GM12878 (cell line): Measurements from ENCODE around the gene KCNK7.

Experiments used
- ATF7 ChIP-seq: fragments of 450-650 bp; IDR thresholded peaks from 2 replicates; pipeline ENCODE4 v1.6.1; 2016; ENCODE audit warnings: low read depth, mild to moderate bottlenecking
- BACH1 ChIP-seq: fragments of 450-650 bp; IDR thresholded peaks from 2 replicates; pipeline ENCODE4 v1.6.1; 2017; ENCODE audit warnings: mild to moderate bottlenecking, borderline replicate concordance
- CEBPB ChIP-seq, 2 experiments: fragments of 150-350 bp in 1 of 2; IDR thresholded peaks; 2 replicates each; pipeline ENCODE4 v1.6.1; 2012 to 2014; ENCODE audit warnings: low read depth in 2 of 2, low read length in 2 of 2, borderline replicate concordance in 1 of 2, inconsistent platforms in 1 of 2
- EP300 ChIP-seq, 2 experiments: fragments of 150-350 bp in 1 of 2; IDR thresholded peaks; 2 replicates each; pipeline ENCODE4 v1.6.1; 2011 to 2012; ENCODE audit warnings: low read depth in 2 of 2, low read length in 2 of 2, borderline replicate concordance in 1 of 2, improper control_type of control experiment in 1 of 2, inconsistent platforms in 1 of 2; ENCODE audit not compliant: control insufficient read depth in 1 of 2
- MXI1 ChIP-seq: fragments of 150-350 bp; IDR thresholded peaks from 2 replicates; pipeline ENCODE4 v1.6.1; 2011; ENCODE audit warnings: low read depth, mild to moderate bottlenecking, inconsistent platforms, low read length, improper control_type of control experiment
- POLR2AphosphoS5 ChIP-seq: IDR thresholded peaks from 2 replicates; pipeline ENCODE4 v1.6.1; 2011; ENCODE audit warnings: mild to moderate bottlenecking, low read length, inconsistent platforms
- SREBF2 ChIP-seq: IDR thresholded peaks from 2 replicates; pipeline ENCODE4 v1.6.1; 2012; ENCODE audit warnings: mild to moderate bottlenecking, low read length
- TAF1 ChIP-seq: IDR thresholded peaks from 2 replicates; pipeline ENCODE4 v1.6.1; 2011; ENCODE audit warnings: mild to moderate bottlenecking, low read depth, low read length, borderline replicate concordance
- ZNF274 ChIP-seq: IDR thresholded peaks from one replicate; pipeline ENCODE4 v1.8.0; 2011; ENCODE audit not compliant: insufficient read length, insufficient read depth
- TF ChIP-seq, protein P1 (sequence below), 3 experiments: IDR thresholded peaks in 2 of 3; conservative IDR thresholded peaks in 1 of 3; 2 replicates each; pipeline ENCODE4 v1.5.1; 2011; ENCODE audit warnings: low read depth in 3 of 3, low read length in 3 of 3, mild to moderate bottlenecking in 3 of 3, control low read depth in 2 of 3, moderate library complexity in 2 of 3, inconsistent platforms in 1 of 3, mixed read lengths in 1 of 3; ENCODE audit not compliant: control insufficient read depth in 2 of 3, insufficient read depth in 1 of 3; ENCODE audit errors: extremely low read depth in 1 of 3
- TF ChIP-seq, protein P2 (sequence below): fragments of 450-650 bp; IDR thresholded peaks from 2 replicates; pipeline ENCODE4 v1.6.1; 2017; ENCODE audit warnings: mild to moderate bottlenecking

- TF ChIP-seq, protein P1, sequence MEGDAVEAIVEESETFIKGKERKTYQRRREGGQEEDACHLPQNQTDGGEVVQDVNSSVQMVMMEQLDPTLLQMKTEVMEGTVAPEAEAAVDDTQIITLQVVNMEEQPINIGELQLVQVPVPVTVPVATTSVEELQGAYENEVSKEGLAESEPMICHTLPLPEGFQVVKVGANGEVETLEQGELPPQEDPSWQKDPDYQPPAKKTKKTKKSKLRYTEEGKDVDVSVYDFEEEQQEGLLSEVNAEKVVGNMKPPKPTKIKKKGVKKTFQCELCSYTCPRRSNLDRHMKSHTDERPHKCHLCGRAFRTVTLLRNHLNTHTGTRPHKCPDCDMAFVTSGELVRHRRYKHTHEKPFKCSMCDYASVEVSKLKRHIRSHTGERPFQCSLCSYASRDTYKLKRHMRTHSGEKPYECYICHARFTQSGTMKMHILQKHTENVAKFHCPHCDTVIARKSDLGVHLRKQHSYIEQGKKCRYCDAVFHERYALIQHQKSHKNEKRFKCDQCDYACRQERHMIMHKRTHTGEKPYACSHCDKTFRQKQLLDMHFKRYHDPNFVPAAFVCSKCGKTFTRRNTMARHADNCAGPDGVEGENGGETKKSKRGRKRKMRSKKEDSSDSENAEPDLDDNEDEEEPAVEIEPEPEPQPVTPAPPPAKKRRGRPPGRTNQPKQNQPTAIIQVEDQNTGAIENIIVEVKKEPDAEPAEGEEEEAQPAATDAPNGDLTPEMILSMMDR (IDR thresholded peaks at IDR 0.05 in 2 of 3, conservative IDR thresholded peaks at IDR 0.05 in 1 of 3; ENCODE audit: control insufficient read depth in 2 of 3, extremely low read depth in 1 of 3, insufficient read depth in 1 of 3, low read depth in 3 of 3, low read length in 3 of 3) = no peak
- TF ChIP-seq CEBPB (IDR thresholded peaks at IDR 0.05; ENCODE audit: borderline replicate concordance in 1 of 2, low read depth in 2 of 2, low read length in 2 of 2) (no peak), POLR2AphosphoS5 (no peak), SREBF2 (no peak), BACH1 (no peak), ZNF274 (no peak), TAF1 (no peak), EP300 (IDR thresholded peaks at IDR 0.05; ENCODE audit: borderline replicate concordance in 1 of 2, control insufficient read depth in 1 of 2, low read depth in 2 of 2, low read length in 2 of 2) (no peak), MXI1 (no peak), ATF7 (no peak)
- TF ChIP-seq, protein P2, sequence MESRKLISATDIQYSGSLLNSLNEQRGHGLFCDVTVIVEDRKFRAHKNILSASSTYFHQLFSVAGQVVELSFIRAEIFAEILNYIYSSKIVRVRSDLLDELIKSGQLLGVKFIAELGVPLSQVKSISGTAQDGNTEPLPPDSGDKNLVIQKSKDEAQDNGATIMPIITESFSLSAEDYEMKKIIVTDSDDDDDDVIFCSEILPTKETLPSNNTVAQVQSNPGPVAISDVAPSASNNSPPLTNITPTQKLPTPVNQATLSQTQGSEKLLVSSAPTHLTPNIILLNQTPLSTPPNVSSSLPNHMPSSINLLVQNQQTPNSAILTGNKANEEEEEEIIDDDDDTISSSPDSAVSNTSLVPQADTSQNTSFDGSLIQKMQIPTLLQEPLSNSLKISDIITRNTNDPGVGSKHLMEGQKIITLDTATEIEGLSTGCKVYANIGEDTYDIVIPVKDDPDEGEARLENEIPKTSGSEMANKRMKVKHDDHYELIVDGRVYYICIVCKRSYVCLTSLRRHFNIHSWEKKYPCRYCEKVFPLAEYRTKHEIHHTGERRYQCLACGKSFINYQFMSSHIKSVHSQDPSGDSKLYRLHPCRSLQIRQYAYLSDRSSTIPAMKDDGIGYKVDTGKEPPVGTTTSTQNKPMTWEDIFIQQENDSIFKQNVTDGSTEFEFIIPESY = no peak
Observed at GRCh38 chr11:65611028-65611757, 15.6 kb upstream of the KCNK7 start.
